Testis (tissue), 2 donors: ENCODE data around the gene UMPS.

Experiments used
- CTCF ChIP-seq, 3 experiments: fragments of 450-650 bp in 2 of 3; fragments of 200-600 bp in 1 of 3; sonication (generic) in 1 of 3; IDR thresholded peaks; one replicate each; pipeline ENCODE4 v1.5.1; 2016 to 2019; ENCODE audit warnings: antibody characterized with exemption in 3 of 3, mild to moderate bottlenecking in 2 of 3, moderate library complexity in 1 of 3
- POLR2A ChIP-seq: fragments of 450-650 bp; IDR thresholded peaks from one replicate; pipeline ENCODE4 v1.6.1; 2017; ENCODE audit warnings: antibody characterized with exemption, mild to moderate bottlenecking, moderate library complexity

DNA sequence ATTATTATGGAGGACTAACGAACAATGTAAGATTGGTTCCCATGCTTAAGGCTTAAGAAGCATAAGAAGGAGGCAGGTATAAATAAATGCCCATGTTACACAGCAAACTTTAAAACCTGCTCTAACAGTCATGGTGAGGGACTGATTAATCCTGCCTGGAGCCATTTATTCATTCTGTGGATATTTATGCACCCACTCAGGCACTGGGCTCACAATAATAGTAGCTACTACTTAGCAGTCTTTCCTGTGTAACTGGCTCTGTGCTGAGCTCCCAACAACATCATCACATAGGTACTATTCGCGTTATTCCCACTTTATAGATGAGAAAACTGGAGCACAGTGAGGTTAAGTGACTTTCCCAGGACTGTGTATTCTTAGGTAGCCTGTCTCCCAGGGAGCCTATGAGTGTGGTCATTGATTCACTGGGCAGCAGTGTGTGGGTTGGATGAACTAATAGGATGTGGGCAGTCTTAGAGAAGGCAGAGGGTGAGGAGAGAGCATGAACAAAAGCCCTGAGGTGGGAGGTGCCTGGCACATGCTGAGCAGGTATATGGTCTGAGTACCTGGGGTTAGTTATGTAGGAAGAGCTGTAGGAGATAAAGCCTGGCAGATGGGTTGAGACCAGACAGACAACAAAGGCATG lies 44.1 kb upstream of the UMPS start:
- no peak for TF ChIP-seq CTCF (IDR thresholded peaks at IDR 0.05)
- no peak for TF ChIP-seq POLR2A
